Osteoblast (primary cell): Measurements from ENCODE around the gene RAPGEF1. TPM values are rescaled to one million over a fixed set of nuclear protein-coding genes. Genes with fewer than 3 reads are reported as not detected.

Source experiments
- DNase-seq: peaks from one replicate; pipeline ENCODE4 v3.0.0; 2011; ENCODE audit warnings: low spot score, mixed read lengths; ENCODE audit not compliant: insufficient read length; ENCODE audit errors: missing footprints
- H2AFZ ChIP-seq: 2 replicates; pipeline ENCODE4 v1.6.0; 2011; ENCODE audit warnings: mild to moderate bottlenecking, low read length
- H3K27ac ChIP-seq: 2 replicates; pipeline ENCODE4 v1.5.1; 2011; ENCODE audit warnings: mild to moderate bottlenecking, low read depth, low read length, moderate library complexity
- H3K27me3 ChIP-seq: 2 replicates; pipeline ENCODE4 v1.6.0; 2012; ENCODE audit warnings: mild to moderate bottlenecking, control low read depth, inconsistent platforms, low read length, moderate library complexity; ENCODE audit not compliant: insufficient read depth
- H3K36me3 ChIP-seq: 2 replicates; pipeline ENCODE4 v1.5.1; 2011; ENCODE audit warnings: mild to moderate bottlenecking, low read length, control low read depth, moderate library complexity; ENCODE audit not compliant: insufficient read depth
- H3K4me1 ChIP-seq: 2 replicates; pipeline ENCODE4 v1.5.1; 2011; ENCODE audit warnings: mild to moderate bottlenecking, low read length, control low read depth, moderate library complexity; ENCODE audit not compliant: insufficient read depth
- H3K4me2 ChIP-seq: 2 replicates; pipeline ENCODE4 v1.6.0; 2011; ENCODE audit warnings: mild to moderate bottlenecking, low read length; ENCODE audit not compliant: insufficient read depth
- H3K4me3 ChIP-seq: fragments of 200-600 bp; sonication (generic); 3 replicates; pipeline ENCODE4 v1.5.1; 2012; ENCODE audit warnings: mild to moderate bottlenecking, low read length, inconsistent platforms; ENCODE audit not compliant: insufficient read depth
- H3K79me2 ChIP-seq: 2 replicates; pipeline ENCODE4 v1.6.0; 2012; ENCODE audit warnings: mild to moderate bottlenecking, low read length, control low read depth, inconsistent platforms; ENCODE audit not compliant: insufficient read depth
- H3K9me3 ChIP-seq: 2 replicates; pipeline ENCODE4 v1.5.1; 2011; ENCODE audit warnings: low read depth, low read length, control low read depth
- H4K20me1 ChIP-seq: 2 replicates; pipeline ENCODE4 v1.6.0; 2012; ENCODE audit warnings: mild to moderate bottlenecking, low read length, control low read depth; ENCODE audit not compliant: insufficient read depth
- CTCF ChIP-seq: IDR thresholded peaks from 2 replicates; pipeline ENCODE4 v1.5.1; 2011; ENCODE audit warnings: mild to moderate bottlenecking, low read depth, low read length, moderate library complexity; ENCODE audit errors: extremely low read depth
- total RNA-seq: library from RNA; depleted of rRNA; stranded (reverse); fragments of >200 nt; gene quantifications from 2 replicates; pipeline ENCODE4 v1.2.3, GENCODE V29; 2012

Gene RAPGEF1
- total RNA-seq, 1 donor, result 34.7 TPM

- Histone ChIP-seq H3K36me3 (peaks cover 8% of the 10 kb centered on the region), H3K27me3 (no peaks in the 10 kb centered on the region), H4K20me1 (no peaks in the 10 kb centered on the region), H3K4me1 (no peaks in the 10 kb centered on the region), H3K4me3 (no peak overlapping the region), H3K9me3 (no peaks in the 10 kb centered on the region), H2AFZ (no peak overlapping the region), H3K4me2 (no peak overlapping the region), H3K27ac (no peak overlapping the region), H3K79me2 (no peaks in the 10 kb centered on the region)
- TF ChIP-seq CTCF, result no peak
- peak; percentile 62 for DNase-seq
Observed at GRCh38 chr9:131578021-131578420, 161.9 kb downstream of the RAPGEF1 start.

GRCh38 chr9:131577005-131578000 lies 162.6 kb downstream of the RAPGEF1 start:
- H3K27me3 ChIP-seq, result no peaks in the 10 kb centered on the region
- no peaks in the 10 kb centered on the region for H3K79me2 ChIP-seq
- no peak for TF ChIP-seq CTCF
- H3K4me1 ChIP-seq, result no peaks in the 10 kb centered on the region
- H3K27ac ChIP-seq, result no peak overlapping the region
- peaks cover 8% of the 10 kb centered on the region for H3K36me3 ChIP-seq
- DNase-seq, result peak; percentile 65
- no peak overlapping the region for H3K4me2 ChIP-seq
- H3K4me3 ChIP-seq, result no peak overlapping the region
- H3K9me3 ChIP-seq, result no peaks in the 10 kb centered on the region
- H2AFZ ChIP-seq, result no peak overlapping the region
- H4K20me1 ChIP-seq, result no peaks in the 10 kb centered on the region

GRCh38 chr9:131575946-131576853 lies 163.7 kb downstream of the RAPGEF1 start:
- H3K9me3 ChIP-seq, result no peaks in the 10 kb centered on the region
- peaks cover 5% of the 10 kb centered on the region for H3K36me3 ChIP-seq
- no peaks in the 10 kb centered on the region for H3K4me1 ChIP-seq
- H4K20me1 ChIP-seq, result no peaks in the 10 kb centered on the region
- H3K4me3 ChIP-seq, result no peak overlapping the region
- H3K79me2 ChIP-seq, result no peaks in the 10 kb centered on the region
- H3K4me2 ChIP-seq, result no peak overlapping the region
- H2AFZ ChIP-seq, result no peak overlapping the region
- no peak overlapping the region for H3K27ac ChIP-seq
- peak; percentile 45 for DNase-seq
- TF ChIP-seq CTCF, result no peak
- no peaks in the 10 kb centered on the region for H3K27me3 ChIP-seq
